Endodermal cell (in vitro differentiated cells): ENCODE data around the gene GMPPB. TPM values are rescaled to one million over a fixed set of nuclear protein-coding genes. Genes with fewer than 3 reads are reported as not detected.

ENCODE experiments used
- DNase-seq: peaks from one replicate; pipeline ENCODE4 v3.0.0-alpha.2; 2017
- H3K27ac ChIP-seq: 2 replicates; pipeline ENCODE4 v1.5.1; 2013; ENCODE audit warnings: mild to moderate bottlenecking, low read depth, low read length, moderate library complexity
- H3K27me3 ChIP-seq: 2 replicates; pipeline ENCODE4 v1.6.1; 2013; ENCODE audit warnings: mild to moderate bottlenecking, low read length, moderate library complexity; ENCODE audit not compliant: insufficient read depth, control insufficient read depth, poor library complexity, severe bottlenecking
- H3K36me3 ChIP-seq: 2 replicates; pipeline ENCODE4 v1.7.0; 2013; ENCODE audit warnings: mild to moderate bottlenecking, low read length, moderate library complexity; ENCODE audit not compliant: control insufficient read depth, insufficient read depth
- H3K4me1 ChIP-seq: one replicate; pipeline ENCODE4 v1.7.0; 2013; ENCODE audit warnings: low read length; ENCODE audit not compliant: control insufficient read depth, insufficient read depth
- H3K4me3 ChIP-seq: 2 replicates; pipeline ENCODE4 v1.5.1; 2013; ENCODE audit warnings: mild to moderate bottlenecking, low read length, moderate library complexity
- H3K9ac ChIP-seq: 2 replicates; pipeline ENCODE4 v1.6.1; 2013; ENCODE audit warnings: mild to moderate bottlenecking, low read length, moderate library complexity; ENCODE audit not compliant: poor library complexity, severe bottlenecking; ENCODE audit errors: extremely low read depth
- H3K9me3 ChIP-seq: 2 replicates; pipeline ENCODE4 v1.6.1; 2013; ENCODE audit warnings: mild to moderate bottlenecking, low read length, moderate library complexity; ENCODE audit not compliant: control insufficient read depth
- H3K27ac Mint-ChIP-seq: 2 replicates; pipeline ENCODE4 v1.8.0; 2020; ENCODE audit warnings: mixed read lengths
- H3K27me3 Mint-ChIP-seq: 2 replicates; pipeline ENCODE4 v1.8.0; 2021; ENCODE audit warnings: mild to moderate bottlenecking, mixed read lengths; ENCODE audit not compliant: insufficient read depth
- H3K36me3 Mint-ChIP-seq: 2 replicates; pipeline ENCODE4 v1.8.0; 2020; ENCODE audit warnings: low read depth, mixed read lengths
- H3K4me1 Mint-ChIP-seq: 2 replicates; pipeline ENCODE4 v1.8.0; 2020; ENCODE audit warnings: mixed read lengths
- H3K4me3 Mint-ChIP-seq: 2 replicates; pipeline ENCODE4 v1.8.0; 2020; ENCODE audit warnings: mild to moderate bottlenecking, moderate library complexity, mixed read lengths
- H3K9me3 Mint-ChIP-seq: 2 replicates; pipeline ENCODE4 v1.8.0; 2020; ENCODE audit warnings: mild to moderate bottlenecking, mixed read lengths
- WGBS, 2 experiments: methylation state at CpG; one replicate each; pipeline versions ENCODE4 v1.1.5 to v1.1.7; 2013; ENCODE audit warnings: missing lambda C conversion rate in 2 of 2, mixed read lengths in 1 of 2; ENCODE audit not compliant: insufficient coverage in 1 of 2, insufficient read length in 1 of 2; 5-methylcytosine and 5-hydroxymethylcytosine counted together
- total RNA-seq, 2 donors: library from RNA; stranded (reverse); fragmentation: NEBNext Ultra II Directional in 1 of 2; extraction: Animal tissue kit (Norgen Biotek cat#: 25700) in 1 of 2; gene quantifications; 2 replicates in 1 of 2; 3 replicates in 1 of 2; pipeline ENCODE4 v1.2.1, GENCODE V29; 2021
- TF ChIP-seq, protein P1 (sequence below): fragments of 200-600 bp; sonication (generic); conservative IDR thresholded peaks from 2 replicates; pipeline ENCODE4 v1.5.0; 2021; ENCODE audit warnings: antibody characterized with exemption, mild to moderate bottlenecking

The GMPPB gene
- total RNA-seq, 2 donors from 2014 or later: 35.5 to 38.2 TPM

DNA sequence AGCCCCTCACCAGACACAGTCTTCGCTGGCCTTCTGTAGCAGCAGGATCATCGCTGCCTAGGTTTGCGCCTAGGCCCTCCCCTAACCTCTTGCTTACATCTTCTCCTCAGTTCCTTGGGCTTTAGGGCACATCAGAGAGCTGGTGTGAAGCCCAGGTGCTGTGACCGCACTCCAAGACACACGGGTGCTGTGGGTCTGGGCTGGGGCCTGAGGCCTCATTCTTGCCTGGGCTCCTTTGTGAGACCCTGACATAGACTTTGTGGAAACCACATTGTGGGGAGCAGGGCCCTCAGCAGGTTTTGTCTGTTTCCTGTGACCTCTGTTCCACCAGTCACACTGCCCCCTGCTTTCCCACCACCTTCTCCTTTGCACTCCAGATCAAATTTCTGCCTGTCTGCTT, 12.3 kb downstream of the GMPPB start:
- DNase-seq: no peak
- Histone ChIP-seq H3K4me3 (no peak overlapping the region), H3K4me1 (no peaks in the 10 kb centered on the region), H3K36me3 (no peaks in the 10 kb centered on the region), H3K9me3 (no peaks in the 10 kb centered on the region), H3K27ac (no peak overlapping the region), H3K9ac (no peak overlapping the region), H3K27me3 (no peaks in the 10 kb centered on the region)
- TF ChIP-seq, protein P1, sequence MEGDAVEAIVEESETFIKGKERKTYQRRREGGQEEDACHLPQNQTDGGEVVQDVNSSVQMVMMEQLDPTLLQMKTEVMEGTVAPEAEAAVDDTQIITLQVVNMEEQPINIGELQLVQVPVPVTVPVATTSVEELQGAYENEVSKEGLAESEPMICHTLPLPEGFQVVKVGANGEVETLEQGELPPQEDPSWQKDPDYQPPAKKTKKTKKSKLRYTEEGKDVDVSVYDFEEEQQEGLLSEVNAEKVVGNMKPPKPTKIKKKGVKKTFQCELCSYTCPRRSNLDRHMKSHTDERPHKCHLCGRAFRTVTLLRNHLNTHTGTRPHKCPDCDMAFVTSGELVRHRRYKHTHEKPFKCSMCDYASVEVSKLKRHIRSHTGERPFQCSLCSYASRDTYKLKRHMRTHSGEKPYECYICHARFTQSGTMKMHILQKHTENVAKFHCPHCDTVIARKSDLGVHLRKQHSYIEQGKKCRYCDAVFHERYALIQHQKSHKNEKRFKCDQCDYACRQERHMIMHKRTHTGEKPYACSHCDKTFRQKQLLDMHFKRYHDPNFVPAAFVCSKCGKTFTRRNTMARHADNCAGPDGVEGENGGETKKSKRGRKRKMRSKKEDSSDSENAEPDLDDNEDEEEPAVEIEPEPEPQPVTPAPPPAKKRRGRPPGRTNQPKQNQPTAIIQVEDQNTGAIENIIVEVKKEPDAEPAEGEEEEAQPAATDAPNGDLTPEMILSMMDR: no peak
- H3K4me3 Mint-ChIP-seq: no peak overlapping the region
- no peaks in the 10 kb centered on the region for H3K27me3 Mint-ChIP-seq
- H3K9me3 Mint-ChIP-seq: no peaks in the 10 kb centered on the region
- peaks cover 23% of the 10 kb centered on the region for H3K36me3 Mint-ChIP-seq
- no peaks in the 10 kb centered on the region for H3K4me1 Mint-ChIP-seq
- H3K27ac Mint-ChIP-seq: no peak overlapping the region
- WGBS, 2 experiments: 95 to 97% methylated on average over 5 of the region's 5 CpGs

- Histone ChIP-seq H3K9ac (no peak overlapping the region), H3K4me3 (no peak overlapping the region), H3K27me3 (no peaks in the 10 kb centered on the region), H3K4me1 (no peaks in the 10 kb centered on the region), H3K36me3 (no peaks in the 10 kb centered on the region), H3K27ac (no peak overlapping the region), H3K9me3 (no peaks in the 10 kb centered on the region)
- Mint-ChIP-seq H3K36me3 (peaks cover 11% of the 10 kb centered on the region), H3K9me3 (no peaks in the 10 kb centered on the region), H3K27ac (no peak overlapping the region), H3K4me1 (no peaks in the 10 kb centered on the region), H3K27me3 (no peaks in the 10 kb centered on the region), H3K4me3 (no peak overlapping the region)
- no peak for DNase-seq
- TF ChIP-seq, protein P1: no peak
- WGBS, 2 experiments: 94 to 97% methylated on average over 5 to 8 of the region's 8 CpGs
These were observed 13.9 kb downstream of the GMPPB start for GRCh38 chr3:49709852-49710251.

DNA sequence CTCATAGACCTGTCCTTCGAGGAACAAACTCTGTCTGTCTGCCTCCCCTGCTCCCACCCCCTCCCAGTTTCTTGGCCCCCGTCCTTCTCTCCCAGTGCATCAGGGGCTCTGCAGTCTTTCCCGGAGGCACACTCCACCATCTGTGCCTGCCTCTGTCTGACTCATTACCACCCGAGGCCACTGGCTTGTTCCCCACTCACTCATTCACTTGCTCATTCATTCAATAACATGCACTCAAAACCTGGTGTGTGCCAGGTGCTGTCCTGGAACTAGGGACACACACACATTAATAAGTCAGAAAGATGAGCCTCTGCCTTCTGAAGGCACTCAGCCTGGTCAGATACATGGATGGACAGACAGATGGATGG, 16.7 kb downstream of the GMPPB start:
- no peak overlapping the region for H3K4me3 Mint-ChIP-seq
- no peak overlapping the region for H3K4me3 ChIP-seq
- H3K4me1 ChIP-seq: no peaks in the 10 kb centered on the region
- H3K9ac ChIP-seq: no peak overlapping the region
- DNase-seq: no peak
- H3K36me3 Mint-ChIP-seq: peaks cover 11% of the 10 kb centered on the region
- H3K9me3 Mint-ChIP-seq: no peaks in the 10 kb centered on the region
- 88 to 91% methylated on average over 4 of the region's 4 CpGs for WGBS, 2 experiments
- H3K27me3 Mint-ChIP-seq: no peaks in the 10 kb centered on the region
- H3K27ac ChIP-seq: no peak overlapping the region
- no peaks in the 10 kb centered on the region for H3K9me3 ChIP-seq
- TF ChIP-seq, protein P1: no peak
- H3K27ac Mint-ChIP-seq: no peak overlapping the region
- H3K27me3 ChIP-seq: no peaks in the 10 kb centered on the region
- peaks cover 5% of the 10 kb centered on the region for H3K36me3 ChIP-seq
- no peaks in the 10 kb centered on the region for H3K4me1 Mint-ChIP-seq
